HTR-8/SVneo (cell line): ENCODE measurements around the gene CREBBP.
"Not testable (repeated sequence)": the region's sequence is repeated elsewhere in the genome, so short reads cannot be mapped to it uniquely, and the experiment has no call there.

Experiments
- DNase-seq: peaks from one replicate; pipeline ENCODE4 v3.0.0; 2011; ENCODE audit warnings: low spot score, mixed read lengths; ENCODE audit not compliant: insufficient read length
- FAIRE-seq: peaks from 2 replicates; lab custom pipeline; 2011; peaks lifted over from hg19 to GRCh38; lab: Jason Lieb, UNC

CREBBP gene

GRCh38 chr16:3880623-3881498 lies at the start of gene CREBBP:
TSS of gene CREBBP (minus strand) at chr16:3880713. CDS start at chr16:3879916, 797 bp downstream.
- FAIRE-seq (peak; percentile 74), DNase-seq (peak; percentile 71)

DNA sequence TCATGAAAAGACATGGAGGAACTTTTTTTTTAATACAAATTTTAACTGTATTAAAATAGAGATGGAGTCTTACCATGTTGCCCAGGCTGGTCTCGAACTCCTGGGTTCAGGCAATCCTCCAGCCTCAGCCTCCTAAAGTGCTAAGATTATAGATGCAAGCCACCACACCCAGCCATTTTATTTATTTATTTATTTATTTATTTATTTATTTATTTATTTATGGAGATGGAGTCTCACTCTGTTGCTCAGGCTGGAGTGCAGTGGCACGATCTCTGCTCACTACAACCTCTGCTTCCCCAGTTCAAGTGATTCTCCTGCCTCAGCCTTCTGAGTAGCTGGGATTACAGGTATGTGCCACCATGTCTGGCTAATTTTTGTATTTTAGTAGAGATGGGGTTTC lies 46.6 kb upstream of the CREBBP start:
- DNase-seq, FAIRE-seq: not testable (repeated sequence)

GRCh38 chr16:3924763-3925162 lies 44.2 kb upstream of the CREBBP start:
- FAIRE-seq = no peak
- DNase-seq = no peak

GRCh38 chr16:3922241-3922640 lies 41.7 kb upstream of the CREBBP start:
- DNase-seq (no peak), FAIRE-seq (no peak)

GRCh38 chr16:3920206-3920605 lies 39.7 kb upstream of the CREBBP start:
- no peak for FAIRE-seq
- DNase-seq = no peak

GRCh38 chr16:3919413-3919812 lies 38.9 kb upstream of the CREBBP start:
- FAIRE-seq (no peak), DNase-seq (no peak)

DNA sequence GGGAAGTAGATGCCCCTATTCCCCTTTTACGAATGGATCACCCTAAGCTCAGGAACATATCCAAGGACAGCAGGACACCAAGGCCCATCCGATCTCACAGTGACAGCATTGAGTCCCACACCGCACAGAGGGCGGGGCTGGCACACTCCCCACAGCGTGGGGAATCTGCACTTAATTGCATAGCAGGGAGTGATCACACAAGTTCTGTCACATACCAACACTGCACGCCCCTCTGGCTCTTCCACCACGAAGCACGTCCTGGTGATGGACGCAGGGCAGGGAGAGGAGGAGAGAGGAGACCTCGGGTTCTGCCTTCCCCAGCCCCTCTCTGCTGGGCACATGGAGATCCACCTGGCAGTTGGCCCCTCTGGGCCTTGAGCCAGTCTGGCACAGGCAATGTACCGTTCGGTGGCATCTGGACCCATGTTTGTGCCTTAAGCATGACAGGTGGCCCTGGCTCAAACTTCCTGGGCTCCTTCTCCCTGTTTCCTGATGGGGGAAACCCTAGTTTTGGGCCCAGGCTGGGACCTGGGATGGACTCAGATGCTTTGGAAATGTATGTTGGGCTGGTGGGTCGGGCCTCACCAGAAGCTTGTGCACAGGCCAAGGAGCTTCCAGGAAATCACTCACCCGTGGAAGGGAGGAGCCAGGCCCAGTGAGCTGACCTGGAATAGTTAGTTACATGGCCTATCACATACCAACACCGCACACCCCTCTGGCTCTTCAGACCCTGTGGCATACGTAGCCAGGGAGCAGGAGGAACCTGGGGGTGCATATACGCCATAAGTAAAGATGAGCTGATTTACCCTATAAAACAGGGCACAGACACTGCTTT lies 35.1 kb upstream of the CREBBP start:
- DNase-seq = no peak

DNA sequence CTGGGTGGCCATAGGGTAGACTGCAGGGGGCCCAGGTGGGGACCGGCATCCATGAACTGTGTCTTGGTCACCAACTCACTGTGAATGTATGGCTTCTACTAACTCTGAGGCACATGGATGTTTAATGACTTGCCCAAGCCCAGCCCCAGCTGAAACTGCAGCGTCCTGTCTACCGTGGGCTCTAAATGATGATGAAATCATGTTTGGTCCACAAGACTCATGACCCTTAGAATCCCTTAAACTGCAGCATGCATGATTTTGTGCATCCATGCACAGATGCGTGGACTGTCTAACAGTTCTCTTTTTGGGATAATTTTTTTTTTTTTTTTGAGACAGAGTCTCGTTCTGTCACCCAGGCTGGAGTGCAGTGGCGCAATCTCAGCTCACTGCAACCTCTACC lies 32.4 kb upstream of the CREBBP start:
- FAIRE-seq (no peak), DNase-seq (no peak)

More for the DNA sequence above, 35.1 kb upstream of the CREBBP start:
- no peak for FAIRE-seq

DNA sequence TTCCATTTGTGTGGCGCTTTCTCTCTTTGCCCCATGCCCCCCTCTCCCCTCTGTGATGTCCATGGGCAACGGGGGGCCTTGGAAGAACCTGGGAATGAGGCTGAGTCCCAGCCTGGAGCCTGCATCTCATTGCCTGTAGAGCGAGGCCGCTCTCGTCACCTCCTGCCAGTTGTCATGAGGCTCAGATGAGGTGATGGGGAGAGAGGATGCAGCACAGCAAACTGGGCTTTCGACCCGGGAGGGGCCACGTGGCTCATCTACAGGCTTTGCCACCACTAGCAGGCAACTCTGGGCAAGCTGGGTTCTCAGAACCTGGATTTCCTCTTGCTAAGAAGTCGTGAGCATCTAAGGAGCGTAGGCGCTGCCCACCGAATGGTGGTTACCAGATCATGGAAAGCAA lies 31.9 kb upstream of the CREBBP start:
- FAIRE-seq (peak; percentile 38), DNase-seq (no peak)

DNA sequence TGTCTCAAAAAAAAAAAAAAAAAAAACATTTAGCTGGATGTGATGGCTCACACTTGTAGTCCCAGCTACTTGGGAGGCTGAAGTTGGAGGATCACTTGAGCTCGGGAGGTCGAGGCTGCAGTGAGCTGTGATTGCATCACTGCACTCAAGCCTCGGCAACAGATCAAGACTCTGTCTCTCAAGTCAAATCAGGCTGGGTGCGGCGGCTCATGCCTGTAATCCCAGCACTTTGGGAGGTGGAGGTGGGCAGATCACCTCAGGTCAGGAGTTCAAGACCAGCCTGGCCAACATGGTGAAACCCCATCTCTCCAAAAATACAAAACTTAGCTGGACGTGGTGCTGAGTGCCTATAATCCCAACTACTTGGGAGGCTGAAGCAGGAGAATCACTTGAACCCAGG lies 31.2 kb upstream of the CREBBP start:
- FAIRE-seq = not testable (repeated sequence)

GRCh38 chr16:3909791-3910583 lies 29.5 kb upstream of the CREBBP start:
- FAIRE-seq (no peak), DNase-seq (no peak)

More for the DNA sequence above, 31.2 kb upstream of the CREBBP start:
- DNase-seq = not testable (repeated sequence)

DNA sequence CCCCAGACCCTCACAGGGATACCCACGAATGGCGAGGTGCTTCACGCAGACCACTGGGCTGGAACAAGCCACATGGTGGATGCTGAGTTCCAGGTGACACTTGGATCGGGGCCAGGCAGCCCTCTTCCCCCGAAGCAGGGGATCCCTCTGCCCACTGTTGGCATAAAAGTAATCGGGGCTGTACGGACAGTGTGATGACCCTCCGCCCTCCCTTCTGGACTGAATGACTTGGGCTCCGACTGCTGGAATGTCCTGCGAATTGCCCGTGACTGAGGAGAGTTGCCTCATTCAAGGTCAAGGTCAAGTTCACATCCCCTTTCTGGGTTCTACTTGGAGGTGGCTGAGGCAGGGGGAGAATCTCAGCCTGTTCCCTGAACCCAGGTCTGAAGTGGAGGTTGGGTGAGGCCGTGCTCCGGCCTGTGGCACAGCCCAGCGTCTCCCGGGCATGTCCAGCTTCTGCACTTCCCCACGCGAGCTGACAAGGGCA lies 28.5 kb upstream of the CREBBP start:
- FAIRE-seq (peak; percentile 28), DNase-seq (no peak)

DNA sequence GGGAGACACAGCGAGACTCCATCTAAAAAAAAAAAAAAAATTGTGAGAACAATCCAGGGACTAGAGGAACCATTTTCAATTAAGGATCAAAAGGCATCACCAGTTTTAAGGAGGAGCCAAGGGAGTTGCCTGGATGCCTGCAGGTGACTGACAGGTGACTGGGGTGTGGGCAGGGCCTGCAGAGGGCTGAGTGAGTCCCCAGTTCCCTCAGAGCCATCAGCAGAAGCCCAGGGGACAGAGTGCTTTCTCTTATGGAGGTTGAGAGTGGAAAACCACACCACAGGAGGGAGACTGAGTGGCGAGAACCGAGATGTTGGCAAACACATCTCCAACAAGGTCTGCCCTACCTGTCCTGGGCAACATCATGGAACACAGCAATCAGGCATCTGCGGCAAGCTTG lies 27.1 kb upstream of the CREBBP start:
- no peak for FAIRE-seq

GRCh38 chr16:3906363-3906762 lies 25.9 kb upstream of the CREBBP start:
- DNase-seq (no peak), FAIRE-seq (no peak)

More for the DNA sequence above, 27.1 kb upstream of the CREBBP start:
- DNase-seq = no peak

DNA sequence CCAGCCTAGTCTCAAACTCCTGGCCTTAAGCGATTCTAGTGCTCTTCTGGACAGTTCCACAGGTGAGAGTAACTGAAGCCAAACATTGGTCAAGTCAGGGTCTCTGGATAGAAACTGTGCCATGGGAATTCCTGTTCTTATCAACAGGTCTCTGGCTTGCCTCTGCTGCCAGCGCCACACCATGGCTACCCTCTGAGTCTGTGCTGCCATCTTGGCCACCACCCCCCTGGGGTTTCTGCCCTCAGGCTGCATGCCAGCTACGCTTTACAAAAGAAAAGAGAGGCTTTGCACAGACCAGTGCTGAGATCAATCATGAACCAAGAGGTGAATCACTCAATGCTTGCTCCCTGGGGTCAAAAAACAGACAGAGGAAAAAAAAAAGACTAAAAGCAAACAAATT lies 24.4 kb upstream of the CREBBP start:
- FAIRE-seq (no peak), DNase-seq (no peak)

- FAIRE-seq (no peak), DNase-seq (no peak)
Observed at GRCh38 chr16:3890091-3890490, 9.6 kb upstream of the CREBBP start.

GRCh38 chr16:3889059-3889458 lies 8.5 kb upstream of the CREBBP start:
- FAIRE-seq = no peak
- no peak for DNase-seq

GRCh38 chr16:3885999-3886398 lies 5.5 kb upstream of the CREBBP start:
- not testable (repeated sequence) for DNase-seq, FAIRE-seq

- DNase-seq (no peak), FAIRE-seq (no peak)
Observed at GRCh38 chr16:3884398-3884797, 3.9 kb upstream of the CREBBP start.

- FAIRE-seq (no peak), DNase-seq (no peak)
Observed at GRCh38 chr16:3882531-3882930, 2.0 kb upstream of the CREBBP start.
